Mesothelial cell of epicardium (in vitro differentiated cells): ENCODE results near the gene KRTAP10-6. TPM values are rescaled to one million over a fixed set of nuclear protein-coding genes. Genes with fewer than 3 reads are reported as not detected.

Source experiments
- DNase-seq, 2 experiments: peaks; one replicate each; pipeline ENCODE4 v3.0.0; 2021; ENCODE audit warnings: low spot score in 2 of 2; ENCODE audit not compliant: unreplicated experiment in 2 of 2
- H3K27ac Mint-ChIP-seq: 2 replicates; pipeline ENCODE4 v1.8.0; 2021; ENCODE audit warnings: mixed read lengths
- H3K27me3 Mint-ChIP-seq: 2 replicates; pipeline ENCODE4 v1.8.0; 2021; ENCODE audit warnings: low read depth, mixed read lengths
- H3K36me3 Mint-ChIP-seq: 2 replicates; pipeline ENCODE4 v1.8.0; 2021; ENCODE audit warnings: mixed read lengths
- H3K4me1 Mint-ChIP-seq: 2 replicates; pipeline ENCODE4 v1.8.0; 2021; ENCODE audit warnings: mixed read lengths
- H3K4me3 Mint-ChIP-seq: 2 replicates; pipeline ENCODE4 v1.8.0; 2021; ENCODE audit warnings: mild to moderate bottlenecking, moderate library complexity, mixed read lengths
- H3K9me3 Mint-ChIP-seq: 2 replicates; pipeline ENCODE4 v1.8.0; 2021; ENCODE audit warnings: mixed read lengths
- total RNA-seq: library from RNA; stranded (reverse); gene quantifications from 3 replicates; pipeline ENCODE4 v1.2.1, GENCODE V29; 2021
- TF ChIP-seq, protein P1 (sequence below): fragments of 200-600 bp; sonication (generic); IDR thresholded peaks from one replicate; pipeline ENCODE4 v1.5.0; 2021; ENCODE audit warnings: antibody characterized with exemption; ENCODE audit not compliant: unreplicated experiment

The KRTAP10-6 gene
- total RNA-seq, 1 donor from 2014 or later: not detected

DNA sequence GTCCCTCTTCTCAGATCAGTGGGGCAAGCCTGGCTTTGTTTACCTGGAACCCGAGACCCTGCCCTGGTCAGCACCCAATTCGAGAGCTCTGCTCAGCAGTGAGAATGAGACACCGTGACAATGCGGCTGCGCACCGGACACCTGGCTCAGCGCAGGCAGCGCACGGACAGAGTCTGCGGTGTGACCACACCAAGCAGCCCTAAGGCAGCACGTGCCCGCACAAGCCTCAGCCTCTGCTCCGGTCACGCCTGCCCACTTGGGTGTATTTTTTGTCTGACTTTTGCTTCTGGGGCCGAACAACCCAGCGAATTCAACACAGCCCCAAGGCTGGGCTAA is 24.3 kb upstream of the KRTAP10-6 start:
- DNase-seq: no peak
- no peak overlapping the region for H3K4me3 Mint-ChIP-seq
- TF ChIP-seq, protein P1, sequence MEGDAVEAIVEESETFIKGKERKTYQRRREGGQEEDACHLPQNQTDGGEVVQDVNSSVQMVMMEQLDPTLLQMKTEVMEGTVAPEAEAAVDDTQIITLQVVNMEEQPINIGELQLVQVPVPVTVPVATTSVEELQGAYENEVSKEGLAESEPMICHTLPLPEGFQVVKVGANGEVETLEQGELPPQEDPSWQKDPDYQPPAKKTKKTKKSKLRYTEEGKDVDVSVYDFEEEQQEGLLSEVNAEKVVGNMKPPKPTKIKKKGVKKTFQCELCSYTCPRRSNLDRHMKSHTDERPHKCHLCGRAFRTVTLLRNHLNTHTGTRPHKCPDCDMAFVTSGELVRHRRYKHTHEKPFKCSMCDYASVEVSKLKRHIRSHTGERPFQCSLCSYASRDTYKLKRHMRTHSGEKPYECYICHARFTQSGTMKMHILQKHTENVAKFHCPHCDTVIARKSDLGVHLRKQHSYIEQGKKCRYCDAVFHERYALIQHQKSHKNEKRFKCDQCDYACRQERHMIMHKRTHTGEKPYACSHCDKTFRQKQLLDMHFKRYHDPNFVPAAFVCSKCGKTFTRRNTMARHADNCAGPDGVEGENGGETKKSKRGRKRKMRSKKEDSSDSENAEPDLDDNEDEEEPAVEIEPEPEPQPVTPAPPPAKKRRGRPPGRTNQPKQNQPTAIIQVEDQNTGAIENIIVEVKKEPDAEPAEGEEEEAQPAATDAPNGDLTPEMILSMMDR: no peak
- no peaks in the 10 kb centered on the region for H3K36me3 Mint-ChIP-seq
- H3K27ac Mint-ChIP-seq: no peak overlapping the region
- no peaks in the 10 kb centered on the region for H3K4me1 Mint-ChIP-seq
- peaks cover 23% of the 10 kb centered on the region for H3K9me3 Mint-ChIP-seq
- no peaks in the 10 kb centered on the region for H3K27me3 Mint-ChIP-seq

GRCh38 chr21:44615911-44616590 is 23.7 kb upstream of the KRTAP10-6 start:
- no peak for DNase-seq
- TF ChIP-seq, protein P1: no peak
- Mint-ChIP-seq H3K4me3 (no peak overlapping the region), H3K27ac (no peak overlapping the region), H3K4me1 (no peaks in the 10 kb centered on the region), H3K27me3 (no peaks in the 10 kb centered on the region), H3K9me3 (peaks cover 28% of the 10 kb centered on the region), H3K36me3 (no peaks in the 10 kb centered on the region)

DNA sequence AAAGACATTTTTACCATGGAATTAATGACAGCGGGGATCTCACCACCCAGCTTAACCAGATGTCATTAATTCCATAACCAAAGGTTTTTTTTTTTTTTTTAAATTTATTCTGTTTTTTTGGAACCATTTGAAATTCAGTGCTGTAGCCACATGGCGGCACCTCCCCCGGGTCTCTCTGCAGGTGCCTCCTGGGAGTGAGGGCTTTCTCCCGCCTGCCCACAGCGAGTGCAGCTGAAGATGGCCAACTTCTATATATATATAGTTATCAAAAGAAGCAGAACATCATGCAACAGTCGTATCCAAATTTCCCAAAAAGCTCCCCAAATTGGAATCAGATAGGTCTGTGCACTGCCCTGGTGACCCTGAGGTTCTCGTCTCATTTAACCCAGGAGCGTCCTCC is 23.2 kb upstream of the KRTAP10-6 start:
- Mint-ChIP-seq H3K9me3 (peaks cover 26% of the 10 kb centered on the region), H3K4me3 (no peak overlapping the region), H3K4me1 (no peaks in the 10 kb centered on the region), H3K27ac (no peak overlapping the region), H3K36me3 (no peaks in the 10 kb centered on the region), H3K27me3 (no peaks in the 10 kb centered on the region)
- TF ChIP-seq, protein P1: no peak
- no peak for DNase-seq

GRCh38 chr21:44614961-44615391 is 22.7 kb upstream of the KRTAP10-6 start:
- no peak overlapping the region for H3K4me3 Mint-ChIP-seq
- H3K27me3 Mint-ChIP-seq: no peaks in the 10 kb centered on the region
- no peaks in the 10 kb centered on the region for H3K4me1 Mint-ChIP-seq
- no peak overlapping the region for H3K27ac Mint-ChIP-seq
- H3K9me3 Mint-ChIP-seq: peaks cover 23% of the 10 kb centered on the region
- TF ChIP-seq, protein P1: no peak
- DNase-seq: no peak
- no peaks in the 10 kb centered on the region for H3K36me3 Mint-ChIP-seq

- Mint-ChIP-seq H3K4me3 (no peak overlapping the region), H3K9me3 (peaks cover 23% of the 10 kb centered on the region), H3K27me3 (no peaks in the 10 kb centered on the region), H3K36me3 (no peaks in the 10 kb centered on the region), H3K4me1 (no peaks in the 10 kb centered on the region), H3K27ac (no peak overlapping the region)
- DNase-seq: no peak
- TF ChIP-seq, protein P1: no peak
These were observed 21.9 kb upstream of the KRTAP10-6 start for GRCh38 chr21:44614161-44614631.
